Transverse colon (tissue), 3 donors: ENCODE data around the gene SYNGR1.

Source experiments
- EP300 ChIP-seq: sonication (generic); formaldehyde crosslinking; IDR thresholded peaks from one replicate; pipeline ENCODE4 v1.6.1; 2017; ENCODE audit warnings: antibody characterized with exemption, low read depth
- POLR2A ChIP-seq: fragments of 450-650 bp; IDR thresholded peaks from one replicate; pipeline ENCODE4 v1.6.1; 2016; ENCODE audit warnings: antibody characterized with exemption, mild to moderate bottlenecking, moderate library complexity
- TF ChIP-seq, protein P1 (sequence below), 5 experiments: fragments of 200-600 bp in 3 of 5; fragments of 450-650 bp in 2 of 5; sonication (generic) in 3 of 5; IDR thresholded peaks; 1 replicate in 2 of 5; 2 replicates in 3 of 5; pipeline ENCODE4 v1.5.1; 2016 to 2017; ENCODE audit warnings: antibody characterized with exemption in 5 of 5, inconsistent platforms in 3 of 5, mild to moderate bottlenecking in 2 of 5, moderate library complexity in 1 of 5

DNA sequence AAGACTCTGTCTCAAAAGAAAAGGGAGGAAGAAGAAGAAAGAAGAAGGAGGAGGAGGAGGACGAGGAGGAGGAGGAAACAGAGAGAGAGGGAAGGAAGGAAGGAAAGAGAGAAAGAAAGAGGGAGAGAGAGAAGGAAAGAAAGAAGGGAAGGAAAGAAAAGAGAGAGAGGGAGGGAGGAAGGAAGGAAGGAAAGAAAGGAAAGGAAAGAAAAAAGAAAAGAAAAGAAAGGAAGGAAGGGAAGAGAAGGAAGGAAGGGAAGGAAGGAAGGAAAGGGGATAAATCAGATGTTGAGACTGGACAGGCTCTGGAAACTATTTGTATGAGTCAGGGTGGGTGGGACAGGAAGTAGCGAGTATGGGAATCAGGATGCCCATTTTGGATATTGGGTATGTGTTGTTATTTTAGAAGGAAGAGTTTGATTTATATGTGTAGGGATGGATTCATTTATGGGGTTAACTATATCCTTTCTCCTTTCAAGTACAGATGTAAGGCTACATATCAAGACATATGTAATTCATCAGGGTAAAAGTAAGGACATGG is 24.3 kb upstream of the SYNGR1 start:
- TF ChIP-seq, protein P1, sequence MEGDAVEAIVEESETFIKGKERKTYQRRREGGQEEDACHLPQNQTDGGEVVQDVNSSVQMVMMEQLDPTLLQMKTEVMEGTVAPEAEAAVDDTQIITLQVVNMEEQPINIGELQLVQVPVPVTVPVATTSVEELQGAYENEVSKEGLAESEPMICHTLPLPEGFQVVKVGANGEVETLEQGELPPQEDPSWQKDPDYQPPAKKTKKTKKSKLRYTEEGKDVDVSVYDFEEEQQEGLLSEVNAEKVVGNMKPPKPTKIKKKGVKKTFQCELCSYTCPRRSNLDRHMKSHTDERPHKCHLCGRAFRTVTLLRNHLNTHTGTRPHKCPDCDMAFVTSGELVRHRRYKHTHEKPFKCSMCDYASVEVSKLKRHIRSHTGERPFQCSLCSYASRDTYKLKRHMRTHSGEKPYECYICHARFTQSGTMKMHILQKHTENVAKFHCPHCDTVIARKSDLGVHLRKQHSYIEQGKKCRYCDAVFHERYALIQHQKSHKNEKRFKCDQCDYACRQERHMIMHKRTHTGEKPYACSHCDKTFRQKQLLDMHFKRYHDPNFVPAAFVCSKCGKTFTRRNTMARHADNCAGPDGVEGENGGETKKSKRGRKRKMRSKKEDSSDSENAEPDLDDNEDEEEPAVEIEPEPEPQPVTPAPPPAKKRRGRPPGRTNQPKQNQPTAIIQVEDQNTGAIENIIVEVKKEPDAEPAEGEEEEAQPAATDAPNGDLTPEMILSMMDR (IDR thresholded peaks at IDR 0.05): no peak
- TF ChIP-seq EP300 (no peak), POLR2A (no peak)
